HepG2 (cell line): Measurements from ENCODE around the gene PRPF38A. TPM values are rescaled to one million over a fixed set of nuclear protein-coding genes. Genes with fewer than 3 reads are reported as not detected.

Source experiments
- AGO2 ChIP-seq: fragments of 200-400 bp; formaldehyde crosslinking; optimal IDR thresholded peaks from 2 replicates; pipeline ENCODE3; 2017; ENCODE audit warnings: mild to moderate bottlenecking, low read depth, low read length, moderate library complexity
- HNRNPH1 ChIP-seq: fragments of 200-400 bp; formaldehyde crosslinking; optimal IDR thresholded peaks from 2 replicates; pipeline ENCODE3; 2017; ENCODE audit warnings: mild to moderate bottlenecking, low read depth, low read length
- JDP2 ChIP-seq: sonication (generic); formaldehyde crosslinking; IDR thresholded peaks from 2 replicates; pipeline ENCODE4 v1.8.1; 2022; ENCODE audit warnings: missing genetic modification reagents, borderline replicate concordance
- KAT8 ChIP-seq: IDR thresholded peaks from 2 replicates; pipeline ENCODE4 v1.6.1; 2016; ENCODE audit warnings: missing genetic modification reagents, missing compliant biosample characterization
- MED13 ChIP-seq: sonication (generic); formaldehyde crosslinking; IDR thresholded peaks from 2 replicates; pipeline ENCODE4 v1.5.0; 2020; ENCODE audit warnings: missing genetic modification reagents
- MYNN ChIP-seq: sonication (generic); formaldehyde crosslinking; IDR thresholded peaks from 2 replicates; pipeline ENCODE4 v1.4.0; 2020; ENCODE audit warnings: mild to moderate bottlenecking, low read depth, missing genetic modification reagents
- POLR2AphosphoS5 ChIP-seq: IDR thresholded peaks from 2 replicates; pipeline ENCODE4 v1.6.1; 2012; ENCODE audit warnings: low read depth, low read length
- PPARG ChIP-seq: conservative IDR thresholded peaks from 2 replicates; pipeline ENCODE4 v1.6.1; 2016; ENCODE audit warnings: missing biosample characterization, missing genetic modification reagents
- RBFOX2 ChIP-seq: fragments of 200-400 bp; formaldehyde crosslinking; IDR thresholded peaks from 2 replicates; pipeline ENCODE4 v1.6.1; 2017; ENCODE audit warnings: low read depth, mild to moderate bottlenecking, low read length
- SOX6 ChIP-seq, 2 experiments: fragments of 450-650 bp in 1 of 2; sonication (generic) in 1 of 2; formaldehyde crosslinking in 1 of 2; IDR thresholded peaks; 2 replicates each; pipeline versions ENCODE4 v1.4.0 to v1.6.1; 2017 to 2020; ENCODE audit warnings: antibody characterized with exemption in 1 of 2, mild to moderate bottlenecking in 1 of 2, missing genetic modification reagents in 1 of 2
- SRY ChIP-seq: sonication (generic); formaldehyde crosslinking; IDR thresholded peaks from 2 replicates; pipeline ENCODE4 v1.8.0; 2022; ENCODE audit warnings: mild to moderate bottlenecking, missing genetic modification reagents
- TBP ChIP-seq: sonication (generic); formaldehyde crosslinking; IDR thresholded peaks from 2 replicates; pipeline ENCODE4 v1.5.0; 2020; ENCODE audit warnings: missing genetic modification reagents
- TBX3 ChIP-seq: fragments of 450-650 bp; IDR thresholded peaks from 2 replicates; pipeline ENCODE4 v1.6.1; 2017; ENCODE audit warnings: antibody characterized with exemption, mild to moderate bottlenecking, inconsistent platforms, borderline replicate concordance
- ZBTB3 ChIP-seq: sonication (generic); formaldehyde crosslinking; IDR thresholded peaks from 2 replicates; pipeline ENCODE4 v1.4.0; 2020; ENCODE audit warnings: low read depth, mild to moderate bottlenecking, moderate library complexity, missing genetic modification reagents, borderline replicate concordance
- ZNF230 ChIP-seq: sonication (generic); formaldehyde crosslinking; IDR thresholded peaks from 2 replicates; pipeline ENCODE4 v1.4.0; 2020; ENCODE audit warnings: mild to moderate bottlenecking, missing genetic modification reagents
- ZNF501 ChIP-seq: sonication (generic); formaldehyde crosslinking; IDR thresholded peaks from 2 replicates; pipeline ENCODE4 v1.5.1; 2020; ENCODE audit warnings: mild to moderate bottlenecking, moderate library complexity, missing genetic modification reagents
- ZNF589 ChIP-seq: sonication (generic); formaldehyde crosslinking; conservative IDR thresholded peaks from 2 replicates; pipeline ENCODE4 v1.8.0; 2022; ENCODE audit warnings: mild to moderate bottlenecking, moderate library complexity, missing genetic modification reagents
- ZNF598 ChIP-seq: sonication (generic); formaldehyde crosslinking; IDR thresholded peaks from 2 replicates; pipeline ENCODE4 v1.5.1; 2020; ENCODE audit warnings: mild to moderate bottlenecking, missing genetic modification reagents, borderline replicate concordance
- ZNF7 ChIP-seq: IDR thresholded peaks from 2 replicates; pipeline ENCODE4 v1.6.1; 2016; ENCODE audit warnings: missing biosample characterization, missing genetic modification reagents
- ZNF768 ChIP-seq: sonication (generic); formaldehyde crosslinking; IDR thresholded peaks from 2 replicates; pipeline ENCODE4 v1.4.0; 2020; ENCODE audit warnings: missing genetic modification reagents
- polyA plus RNA-seq, 8 experiments: library from polyadenylated mRNA; depleted of rRNA in 3 of 8; stranded (reverse) in 7 of 8; unstranded in 1 of 8; fragments of >200 nt; fragmentation: Illumina TruSeq in 4 of 8; extraction: Trizol in 4 of 8; gene quantifications; 2 replicates each; pipeline versions ENCODE4 v1.2.1 to v1.2.3, GENCODE V29; 2011 to 2016; ENCODE audit warnings: low read depth in 4 of 8, missing spikeins in 1 of 8, mixed read lengths in 1 of 8; ENCODE audit not compliant: insufficient read depth in 1 of 8
- total RNA-seq, 5 experiments: library from RNA; depleted of rRNA; stranded (reverse); fragments of >200 nt; fragmentation: Illumina TruSeq; extraction: Trizol; gene quantifications; 2 replicates each; pipeline ENCODE4 v1.2.3, GENCODE V29; 2016; ENCODE audit warnings: low read depth in 1 of 5
- TF ChIP-seq, protein P1 (sequence below): sonication (generic); formaldehyde crosslinking; IDR thresholded peaks from 2 replicates; pipeline ENCODE4 v1.4.0; 2020; ENCODE audit warnings: low read depth, mild to moderate bottlenecking, missing genetic modification reagents
- TF ChIP-seq, protein P2 (sequence below): sonication (generic); formaldehyde crosslinking; IDR thresholded peaks from 2 replicates; pipeline ENCODE4 v1.9.0; 2021; ENCODE audit warnings: missing genetic modification reagents, borderline replicate concordance
- TF ChIP-seq, protein P3 (sequence below): sonication (generic); formaldehyde crosslinking; IDR thresholded peaks from 2 replicates; pipeline ENCODE4; 2020; ENCODE audit warnings: missing genetic modification reagents, mild to moderate bottlenecking, borderline replicate concordance
- TF ChIP-seq, protein P4 (sequence below): sonication (generic); formaldehyde crosslinking; IDR thresholded peaks from 2 replicates; pipeline ENCODE4 v1.8.1; 2022; ENCODE audit warnings: mild to moderate bottlenecking, missing genetic modification reagents

The PRPF38A gene
- total and polyA plus RNA-seq, 2 of the 13 experiments (the other 11 are each of a cell fraction or from before 2014, with no cell fraction given), result 18.3 to 45.5 TPM

DNA sequence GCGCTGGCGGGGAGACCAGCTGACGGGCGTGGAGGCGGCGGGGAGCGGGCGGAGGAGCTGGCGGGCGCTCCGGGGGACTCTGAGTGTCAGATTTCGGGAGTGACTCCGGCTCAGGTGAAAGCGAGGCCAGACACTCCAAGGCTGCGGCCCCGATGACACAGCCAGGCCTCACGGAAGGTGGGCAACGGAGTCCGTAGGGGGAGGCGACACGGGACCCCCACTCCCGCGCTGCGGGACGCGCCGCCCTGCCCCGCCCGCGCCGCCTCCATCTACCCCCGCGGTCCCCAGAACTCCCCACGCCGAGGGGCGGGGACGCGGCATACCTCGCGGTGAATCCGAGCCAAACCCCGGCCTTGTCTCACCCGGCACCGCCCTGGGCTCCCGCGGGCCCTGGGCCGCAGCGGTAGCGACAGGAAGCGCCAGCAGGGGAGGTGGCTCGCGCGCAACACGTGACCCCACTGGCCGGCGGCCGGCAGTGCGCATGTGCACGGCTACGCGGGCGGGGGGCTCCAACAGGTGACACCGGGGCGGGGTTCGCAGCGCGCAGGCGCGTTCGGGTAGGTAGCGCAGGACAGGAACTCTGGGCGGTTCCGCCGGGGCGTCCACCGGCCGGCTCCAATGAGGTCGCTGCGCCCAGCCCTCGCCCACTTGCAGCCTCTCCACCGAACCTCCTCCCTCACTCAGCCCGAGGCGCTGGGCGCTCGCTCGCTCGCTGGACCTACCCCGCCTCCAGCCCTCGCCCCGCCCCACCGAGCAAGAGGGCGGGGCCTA is 38.5 kb upstream of the PRPF38A start, which contains the start of gene CC2D1B (continued):
- TF ChIP-seq MYNN, result no peak
- peak; percentile 15; the same call in 1 of the 2 replicates for TF ChIP-seq PPARG (CRISPR knock-in tag)
- peak; percentile 82; the same call in 1 of the 2 replicates for TF ChIP-seq SRY (CRISPR knock-in tag)
- TF ChIP-seq HNRNPH1, result no peak
- peak; percentile 82; the same call in 1 of the 2 replicates for TF ChIP-seq MED13 (CRISPR knock-in tag)
- TF ChIP-seq, protein P1, sequence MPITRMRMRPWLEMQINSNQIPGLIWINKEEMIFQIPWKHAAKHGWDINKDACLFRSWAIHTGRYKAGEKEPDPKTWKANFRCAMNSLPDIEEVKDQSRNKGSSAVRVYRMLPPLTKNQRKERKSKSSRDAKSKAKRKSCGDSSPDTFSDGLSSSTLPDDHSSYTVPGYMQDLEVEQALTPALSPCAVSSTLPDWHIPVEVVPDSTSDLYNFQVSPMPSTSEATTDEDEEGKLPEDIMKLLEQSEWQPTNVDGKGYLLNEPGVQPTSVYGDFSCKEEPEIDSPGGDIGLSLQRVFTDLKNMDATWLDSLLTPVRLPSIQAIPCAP (CRISPR knock-in tag), result no peak
- TF ChIP-seq ZNF230, result peak; percentile 45; the same call in 1 of the 2 replicates
- TF ChIP-seq TBX3, result no peak
- TF ChIP-seq, protein P2, sequence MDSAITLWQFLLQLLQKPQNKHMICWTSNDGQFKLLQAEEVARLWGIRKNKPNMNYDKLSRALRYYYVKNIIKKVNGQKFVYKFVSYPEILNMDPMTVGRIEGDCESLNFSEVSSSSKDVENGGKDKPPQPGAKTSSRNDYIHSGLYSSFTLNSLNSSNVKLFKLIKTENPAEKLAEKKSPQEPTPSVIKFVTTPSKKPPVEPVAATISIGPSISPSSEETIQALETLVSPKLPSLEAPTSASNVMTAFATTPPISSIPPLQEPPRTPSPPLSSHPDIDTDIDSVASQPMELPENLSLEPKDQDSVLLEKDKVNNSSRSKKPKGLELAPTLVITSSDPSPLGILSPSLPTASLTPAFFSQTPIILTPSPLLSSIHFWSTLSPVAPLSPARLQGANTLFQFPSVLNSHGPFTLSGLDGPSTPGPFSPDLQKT (CRISPR knock-in tag), result 0 out of 2 replicates have a peak, but pooled peaks have one; percentile 41
- TF ChIP-seq ZNF7 (CRISPR knock-in tag), result no peak
- TF ChIP-seq ZBTB3 (CRISPR knock-in tag), result peak; percentile 52; the same call in 1 of the 2 replicates
- no peak for TF ChIP-seq ZNF589 (CRISPR knock-in tag)
- peak; percentile 77; the same call in 1 of the 2 replicates for TF ChIP-seq ZNF768 (CRISPR knock-in tag)
- TF ChIP-seq AGO2, result peak; percentile 86
- TF ChIP-seq JDP2 (CRISPR knock-in tag), result no peak
- TF ChIP-seq POLR2AphosphoS5, result peak; percentile 75
- peak; percentile 63; the same call in 1 of the 2 replicates for TF ChIP-seq ZNF501 (CRISPR knock-in tag)
- peak; percentile 78 for TF ChIP-seq KAT8 (CRISPR knock-in tag)
- TF ChIP-seq, protein P3, sequence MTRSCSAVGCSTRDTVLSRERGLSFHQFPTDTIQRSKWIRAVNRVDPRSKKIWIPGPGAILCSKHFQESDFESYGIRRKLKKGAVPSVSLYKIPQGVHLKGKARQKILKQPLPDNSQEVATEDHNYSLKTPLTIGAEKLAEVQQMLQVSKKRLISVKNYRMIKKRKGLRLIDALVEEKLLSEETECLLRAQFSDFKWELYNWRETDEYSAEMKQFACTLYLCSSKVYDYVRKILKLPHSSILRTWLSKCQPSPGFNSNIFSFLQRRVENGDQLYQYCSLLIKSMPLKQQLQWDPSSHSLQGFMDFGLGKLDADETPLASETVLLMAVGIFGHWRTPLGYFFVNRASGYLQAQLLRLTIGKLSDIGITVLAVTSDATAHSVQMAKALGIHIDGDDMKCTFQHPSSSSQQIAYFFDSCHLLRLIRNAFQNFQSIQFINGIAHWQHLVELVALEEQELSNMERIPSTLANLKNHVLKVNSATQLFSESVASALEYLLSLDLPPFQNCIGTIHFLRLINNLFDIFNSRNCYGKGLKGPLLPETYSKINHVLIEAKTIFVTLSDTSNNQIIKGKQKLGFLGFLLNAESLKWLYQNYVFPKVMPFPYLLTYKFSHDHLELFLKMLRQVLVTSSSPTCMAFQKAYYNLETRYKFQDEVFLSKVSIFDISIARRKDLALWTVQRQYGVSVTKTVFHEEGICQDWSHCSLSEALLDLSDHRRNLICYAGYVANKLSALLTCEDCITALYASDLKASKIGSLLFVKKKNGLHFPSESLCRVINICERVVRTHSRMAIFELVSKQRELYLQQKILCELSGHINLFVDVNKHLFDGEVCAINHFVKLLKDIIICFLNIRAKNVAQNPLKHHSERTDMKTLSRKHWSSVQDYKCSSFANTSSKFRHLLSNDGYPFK (CRISPR knock-in tag), result 0 out of 2 replicates have a peak, but pooled peaks have one; percentile 22
- peak; percentile 94 for TF ChIP-seq RBFOX2
- 0 out of 2 replicates have a peak, but pooled peaks have one; percentile 80 for TF ChIP-seq TBP (CRISPR knock-in tag)
- TF ChIP-seq ZNF598, result no peak; the same call in 1 of the 2 replicates
- TF ChIP-seq SOX6 (IDR thresholded peaks at IDR 0.05), result no peak
- TF ChIP-seq SOX6 (CRISPR knock-in tag; IDR thresholded peaks at IDR 0.05), result no peak
- TF ChIP-seq, protein P4, sequence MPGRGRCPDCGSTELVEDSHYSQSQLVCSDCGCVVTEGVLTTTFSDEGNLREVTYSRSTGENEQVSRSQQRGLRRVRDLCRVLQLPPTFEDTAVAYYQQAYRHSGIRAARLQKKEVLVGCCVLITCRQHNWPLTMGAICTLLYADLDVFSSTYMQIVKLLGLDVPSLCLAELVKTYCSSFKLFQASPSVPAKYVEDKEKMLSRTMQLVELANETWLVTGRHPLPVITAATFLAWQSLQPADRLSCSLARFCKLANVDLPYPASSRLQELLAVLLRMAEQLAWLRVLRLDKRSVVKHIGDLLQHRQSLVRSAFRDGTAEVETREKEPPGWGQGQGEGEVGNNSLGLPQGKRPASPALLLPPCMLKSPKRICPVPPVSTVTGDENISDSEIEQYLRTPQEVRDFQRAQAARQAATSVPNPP (CRISPR knock-in tag), result no peak
